ENCODE results near the gene RAB36. TPM values are rescaled to one million over a fixed set of nuclear protein-coding genes. Genes with fewer than 3 reads are reported as not detected.

RAB36 gene
- 7.5 TPM for total RNA-seq

- intact Hi-C loops (cut with DNase I): no loop called here
- ATAC-seq (peak; percentile 95), DNase-seq (ENCODE audit: low spot score) (peak; percentile 100)
Observed at GRCh38 chr22:23144932-23145877, at the start of gene RAB36. TSS of gene RAB36 (plus strand) at chr22:23145477. CDS start at chr22:23146617, 1,140 bp downstream.

GRCh38 chr22:23095733-23096342 lies 49.4 kb upstream of the RAB36 start:
- intact Hi-C loops (cut with DNase I): no loop called here
- no peak for DNase-seq (ENCODE audit: low spot score)
- no peak for ATAC-seq

- ATAC-seq (peak; percentile 1), DNase-seq (ENCODE audit: low spot score) (no peak)
- intact Hi-C loops (cut with DNase I): no loop called here
Observed at GRCh38 chr22:23097412-23098229, 47.7 kb upstream of the RAB36 start.

GRCh38 chr22:23098230-23098705 lies 47.0 kb upstream of the RAB36 start:
- intact Hi-C loops (cut with DNase I): no loop called here
- ATAC-seq: peak; percentile 5
- no peak for DNase-seq (ENCODE audit: low spot score)

- ATAC-seq (peak; percentile 71), DNase-seq (ENCODE audit: low spot score) (peak; percentile 72)
- intact Hi-C loops (cut with DNase I): no loop called here
Observed at GRCh38 chr22:23098718-23099530, 46.4 kb upstream of the RAB36 start.

GRCh38 chr22:23099531-23099804 lies 45.8 kb upstream of the RAB36 start:
- ATAC-seq: no peak
- intact Hi-C loops (cut with DNase I): no loop called here
- no peak for DNase-seq (ENCODE audit: low spot score)

GRCh38 chr22:23100124-23100801 lies 45.0 kb upstream of the RAB36 start:
- ATAC-seq (no peak), DNase-seq (ENCODE audit: low spot score) (no peak)
- intact Hi-C loops (cut with DNase I): no loop called here

- DNase-seq (ENCODE audit: low spot score) (no peak), ATAC-seq (no peak)
- intact Hi-C loops (cut with DNase I): no loop called here
Observed at GRCh38 chr22:23101524-23101923, 43.8 kb upstream of the RAB36 start.

- no peak for ATAC-seq
- no peak for DNase-seq (ENCODE audit: low spot score)
Observed at GRCh38 chr22:23102002-23102655, 43.1 kb upstream of the RAB36 start.

GRCh38 chr22:23102776-23103175 lies 42.5 kb upstream of the RAB36 start:
- intact Hi-C loops (cut with DNase I): no loop called here
- no peak for ATAC-seq
- no peak for DNase-seq (ENCODE audit: low spot score)

More at GRCh38 chr22:23102002-23102655, 43.1 kb upstream of the RAB36 start:
- intact Hi-C loops (cut with DNase I): no loop called here

- DNase-seq (ENCODE audit: low spot score) (no peak), ATAC-seq (no peak)
- intact Hi-C loops (cut with DNase I): no loop called here
Observed at GRCh38 chr22:23103199-23103954, 41.9 kb upstream of the RAB36 start.

GRCh38 chr22:23104187-23104971 lies 40.9 kb upstream of the RAB36 start:
- DNase-seq (ENCODE audit: low spot score) (no peak), ATAC-seq (no peak)
- intact Hi-C loops (cut with DNase I): no loop called here

GRCh38 chr22:23105304-23105703 lies 40.0 kb upstream of the RAB36 start:
- intact Hi-C loops (cut with DNase I): no loop called here
- DNase-seq (ENCODE audit: low spot score): no peak
- no peak for ATAC-seq

- no peak for DNase-seq (ENCODE audit: low spot score)
- intact Hi-C loops (cut with DNase I): no loop called here
- ATAC-seq: no peak
Observed at GRCh38 chr22:23105919-23106318, 39.4 kb upstream of the RAB36 start.

GRCh38 chr22:23106344-23106743 lies 38.9 kb upstream of the RAB36 start:
- intact Hi-C loops (cut with DNase I): no loop called here
- ATAC-seq (no peak), DNase-seq (ENCODE audit: low spot score) (no peak)

GRCh38 chr22:23106906-23107367 lies 38.3 kb upstream of the RAB36 start:
- no peak for ATAC-seq
- no peak for DNase-seq (ENCODE audit: low spot score)
- intact Hi-C loops (cut with DNase I): no loop called here

All from sciatic nerve (tissue), 2 donors.